DND-41 (cell line): ENCODE data around the gene RNF130.

ENCODE experiments used
- EZH2 ChIP-seq: IDR thresholded peaks from 3 replicates; pipeline ENCODE4 v1.6.1; 2012; ENCODE audit warnings: borderline replicate concordance, low read depth, mild to moderate bottlenecking, moderate library complexity, low read length, inconsistent platforms; ENCODE audit not compliant: severe bottlenecking
- TF ChIP-seq, protein P1 (sequence below): IDR thresholded peaks from 2 replicates; pipeline ENCODE4 v1.5.1; 2012; ENCODE audit warnings: borderline replicate concordance, low read length, moderate library complexity, mild to moderate bottlenecking; ENCODE audit not compliant: poor library complexity, severe bottlenecking; ENCODE audit errors: extremely low read depth

- TF ChIP-seq, protein P1, sequence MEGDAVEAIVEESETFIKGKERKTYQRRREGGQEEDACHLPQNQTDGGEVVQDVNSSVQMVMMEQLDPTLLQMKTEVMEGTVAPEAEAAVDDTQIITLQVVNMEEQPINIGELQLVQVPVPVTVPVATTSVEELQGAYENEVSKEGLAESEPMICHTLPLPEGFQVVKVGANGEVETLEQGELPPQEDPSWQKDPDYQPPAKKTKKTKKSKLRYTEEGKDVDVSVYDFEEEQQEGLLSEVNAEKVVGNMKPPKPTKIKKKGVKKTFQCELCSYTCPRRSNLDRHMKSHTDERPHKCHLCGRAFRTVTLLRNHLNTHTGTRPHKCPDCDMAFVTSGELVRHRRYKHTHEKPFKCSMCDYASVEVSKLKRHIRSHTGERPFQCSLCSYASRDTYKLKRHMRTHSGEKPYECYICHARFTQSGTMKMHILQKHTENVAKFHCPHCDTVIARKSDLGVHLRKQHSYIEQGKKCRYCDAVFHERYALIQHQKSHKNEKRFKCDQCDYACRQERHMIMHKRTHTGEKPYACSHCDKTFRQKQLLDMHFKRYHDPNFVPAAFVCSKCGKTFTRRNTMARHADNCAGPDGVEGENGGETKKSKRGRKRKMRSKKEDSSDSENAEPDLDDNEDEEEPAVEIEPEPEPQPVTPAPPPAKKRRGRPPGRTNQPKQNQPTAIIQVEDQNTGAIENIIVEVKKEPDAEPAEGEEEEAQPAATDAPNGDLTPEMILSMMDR = no peak
- no peak for TF ChIP-seq EZH2
These were observed 25.1 kb upstream of the RNF130 start for GRCh38 chr5:180096616-180097015.
